ENCODE measurements around the gene TMEM30A.

DNA sequence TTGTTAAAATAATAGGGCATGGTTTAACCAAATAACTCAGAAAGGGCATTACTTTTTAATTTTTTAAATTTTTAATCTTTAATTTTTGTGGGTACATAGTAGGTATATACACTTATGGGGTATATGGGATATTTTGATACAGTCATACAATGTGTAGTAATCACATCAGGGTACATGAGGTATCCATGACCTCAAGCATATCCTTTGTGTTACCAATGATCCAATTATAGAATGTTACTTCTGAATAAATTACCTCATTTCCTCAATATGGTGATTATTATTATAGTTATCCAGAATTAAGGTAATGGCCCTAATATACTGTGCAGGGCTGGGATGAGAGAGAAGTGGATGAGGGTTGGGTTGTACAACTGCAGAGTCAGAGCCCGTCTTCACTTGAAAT lies 45.1 kb upstream of the TMEM30A start:
- TF ChIP-seq POLR2A (IDR thresholded peaks at IDR 0.05) = no peak
- TF ChIP-seq, protein P1, sequence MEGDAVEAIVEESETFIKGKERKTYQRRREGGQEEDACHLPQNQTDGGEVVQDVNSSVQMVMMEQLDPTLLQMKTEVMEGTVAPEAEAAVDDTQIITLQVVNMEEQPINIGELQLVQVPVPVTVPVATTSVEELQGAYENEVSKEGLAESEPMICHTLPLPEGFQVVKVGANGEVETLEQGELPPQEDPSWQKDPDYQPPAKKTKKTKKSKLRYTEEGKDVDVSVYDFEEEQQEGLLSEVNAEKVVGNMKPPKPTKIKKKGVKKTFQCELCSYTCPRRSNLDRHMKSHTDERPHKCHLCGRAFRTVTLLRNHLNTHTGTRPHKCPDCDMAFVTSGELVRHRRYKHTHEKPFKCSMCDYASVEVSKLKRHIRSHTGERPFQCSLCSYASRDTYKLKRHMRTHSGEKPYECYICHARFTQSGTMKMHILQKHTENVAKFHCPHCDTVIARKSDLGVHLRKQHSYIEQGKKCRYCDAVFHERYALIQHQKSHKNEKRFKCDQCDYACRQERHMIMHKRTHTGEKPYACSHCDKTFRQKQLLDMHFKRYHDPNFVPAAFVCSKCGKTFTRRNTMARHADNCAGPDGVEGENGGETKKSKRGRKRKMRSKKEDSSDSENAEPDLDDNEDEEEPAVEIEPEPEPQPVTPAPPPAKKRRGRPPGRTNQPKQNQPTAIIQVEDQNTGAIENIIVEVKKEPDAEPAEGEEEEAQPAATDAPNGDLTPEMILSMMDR (IDR thresholded peaks at IDR 0.05) = no peak
